AG04450 (cell line): Measurements from ENCODE around the gene LMO2. TPM values are rescaled to one million over a fixed set of nuclear protein-coding genes. Genes with fewer than 3 reads are reported as not detected.

Experiments
- CTCF ChIA-PET: fragments of 300-600, 350-600 bp; formaldehyde crosslinking; extraction: SDS; loops from one replicate; lab custom pipeline; 2022; ENCODE audit warnings: antibody characterized with exemption, inconsistent platforms; lab: Charles Lee
- POLR2A ChIA-PET: fragments of 350-600 bp; formaldehyde crosslinking; extraction: SDS; loops from one replicate; lab custom pipeline; 2021; ENCODE audit warnings: antibody characterized with exemption, inconsistent platforms; lab: Yijun Ruan, JAX
- DNase-seq: peaks from one replicate; pipeline ENCODE4 v3.0.0-alpha.2; 2011; ENCODE audit warnings: low read depth, low spot score
- H3K27ac ChIP-seq: one replicate; pipeline ENCODE4 v1.5.1; 2012; ENCODE audit warnings: low read depth, low read length, control low read depth
- H3K27me3 ChIP-seq: one replicate; pipeline ENCODE4 v1.6.0; 2012; ENCODE audit warnings: low read length; ENCODE audit not compliant: control insufficient read depth, insufficient read depth
- H3K4me3 ChIP-seq: 2 replicates; pipeline ENCODE4 v1.5.1; 2011; ENCODE audit warnings: mild to moderate bottlenecking, low read depth, low read length, control low read depth
- H3K9me3 ChIP-seq: 2 replicates; pipeline ENCODE4 v1.5.1; 2012; ENCODE audit warnings: low read length; ENCODE audit not compliant: control insufficient read depth, insufficient read depth
- CTCF ChIP-seq: IDR thresholded peaks from 2 replicates; pipeline ENCODE4 v1.5.1; 2011; ENCODE audit warnings: low read depth, low read length, control low read depth, inconsistent platforms
- polyA plus RNA-seq: library from polyadenylated mRNA; depleted of rRNA; stranded (reverse); fragments of >200 nt; gene quantifications from 2 replicates; pipeline ENCODE4 v1.2.3, GENCODE V29; 2011

Gene LMO2
- polyA plus RNA-seq, 1 experiment, result 0.05 TPM

- Histone ChIP-seq H3K9me3 (no peaks in the 10 kb centered on the region; the same call in 1 of the 2 replicates), H3K27ac (no peak overlapping the region), H3K27me3 (peaks cover 76% of the 10 kb centered on the region), H3K4me3 (no peak overlapping the region)
- POLR2A ChIA-PET, result no interaction called here
- no peak for TF ChIP-seq CTCF
- CTCF ChIA-PET, result interaction anchor here (1.0 to 1.2 kb wide), 2 partner anchors 9 to 121 kb away, joined by 5 read pairs; no protein-coding TSS in a partner anchor
- no peak for DNase-seq
Observed at GRCh38 chr11:33866936-33867335, 24.9 kb downstream of the LMO2 start.

GRCh38 chr11:33864479-33864878, 27.4 kb downstream of the LMO2 start:
- H3K4me3 ChIP-seq, result no peak overlapping the region
- POLR2A ChIA-PET, result no interaction called here
- no peak for DNase-seq
- no peak for TF ChIP-seq CTCF
- CTCF ChIA-PET, result interaction anchor here (2.0 kb wide), 1 partner anchor 123 kb away, joined by 6 read pairs; no protein-coding TSS in a partner anchor
- H3K9me3 ChIP-seq, result no peaks in the 10 kb centered on the region; the same call in 1 of the 2 replicates
- peaks cover 78% of the 10 kb centered on the region for H3K27me3 ChIP-seq
- no peak overlapping the region for H3K27ac ChIP-seq

- Histone ChIP-seq H3K27me3 (peaks cover 83% of the 10 kb centered on the region), H3K27ac (no peak overlapping the region), H3K4me3 (no peak overlapping the region), H3K9me3 (no peaks in the 10 kb centered on the region; the same call in 1 of the 2 replicates)
- DNase-seq, result no peak
- CTCF ChIA-PET, result interaction anchor here (0.6 to 2.0 kb wide), 3 partner anchors 107 to 1992 kb away, joined by 3 to 6 read pairs (median 5); no protein-coding TSS in a partner anchor
- TF ChIP-seq CTCF, result no peak
- POLR2A ChIA-PET, result no interaction called here
Observed at GRCh38 chr11:33863418-33864172, 28.3 kb downstream of the LMO2 start.

- TF ChIP-seq CTCF, result no peak
- H3K27ac ChIP-seq, result no peak overlapping the region
- POLR2A ChIA-PET, result no interaction called here
- H3K4me3 ChIP-seq, result no peak overlapping the region
- no peaks in the 10 kb centered on the region; the same call in 1 of the 2 replicates for H3K9me3 ChIP-seq
- DNase-seq, result no peak
- peaks cover 76% of the 10 kb centered on the region for H3K27me3 ChIP-seq
- CTCF ChIA-PET, result interaction anchor here (1.5 to 5.1 kb wide), 3 partner anchors 109 to 125 kb away, joined by 5 to 85 read pairs (median 6); no protein-coding TSS in a partner anchor
Observed at GRCh38 chr11:33861941-33862589, 29.8 kb downstream of the LMO2 start.
